GM21515 (cell line): Measurements from ENCODE around the gene HOXA6.

Source experiments
- ATAC-seq: cut with Tn5 transposase; IDR thresholded peaks from one replicate; pipeline ENCODE4 v1.9.1; 2021; ENCODE audit not compliant: unreplicated experiment

Gene HOXA6

DNA sequence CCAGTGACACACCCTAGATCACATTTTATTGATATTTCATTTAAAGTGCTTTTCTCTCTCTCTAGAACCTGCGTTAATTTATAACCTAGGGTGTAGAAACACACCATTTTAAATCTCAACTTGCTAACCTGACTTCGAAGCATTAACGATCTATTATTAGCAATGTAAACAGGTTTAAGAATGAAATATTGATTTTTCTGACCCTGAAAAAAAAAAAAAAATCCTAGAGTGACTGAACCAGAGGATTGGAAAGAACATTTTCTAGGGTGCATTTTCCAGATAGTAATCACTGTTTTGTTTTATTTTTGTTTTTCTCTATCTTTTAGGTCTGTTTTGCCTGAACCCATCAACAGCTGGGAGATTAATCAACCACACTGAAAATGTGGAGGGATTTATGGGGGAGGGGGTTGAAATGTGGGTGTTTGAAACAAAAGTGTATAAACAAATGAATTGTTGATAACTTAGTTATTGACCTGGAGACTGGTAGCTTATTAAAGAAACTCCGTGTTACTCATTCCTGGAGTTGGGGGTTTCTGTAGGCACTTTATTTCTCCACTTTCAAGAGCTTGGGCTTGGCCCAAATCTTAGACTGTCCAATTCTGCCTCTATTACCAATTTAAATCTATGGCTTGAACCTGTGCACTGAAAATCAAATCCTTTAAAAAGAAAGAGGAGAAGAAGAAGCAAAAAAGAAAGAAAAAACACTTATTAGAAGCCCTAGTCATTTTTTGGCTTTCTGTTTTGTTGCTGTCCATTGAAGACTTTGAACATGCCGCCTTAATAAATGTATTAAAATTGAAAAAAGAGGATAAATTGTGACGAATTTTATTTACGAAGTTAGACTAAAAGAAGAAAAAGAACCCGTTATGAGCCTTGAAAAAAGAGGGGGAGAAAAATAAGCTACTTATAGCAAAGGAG lies 47.9 kb downstream of the HOXA6 start:
- no peak for ATAC-seq

DNA sequence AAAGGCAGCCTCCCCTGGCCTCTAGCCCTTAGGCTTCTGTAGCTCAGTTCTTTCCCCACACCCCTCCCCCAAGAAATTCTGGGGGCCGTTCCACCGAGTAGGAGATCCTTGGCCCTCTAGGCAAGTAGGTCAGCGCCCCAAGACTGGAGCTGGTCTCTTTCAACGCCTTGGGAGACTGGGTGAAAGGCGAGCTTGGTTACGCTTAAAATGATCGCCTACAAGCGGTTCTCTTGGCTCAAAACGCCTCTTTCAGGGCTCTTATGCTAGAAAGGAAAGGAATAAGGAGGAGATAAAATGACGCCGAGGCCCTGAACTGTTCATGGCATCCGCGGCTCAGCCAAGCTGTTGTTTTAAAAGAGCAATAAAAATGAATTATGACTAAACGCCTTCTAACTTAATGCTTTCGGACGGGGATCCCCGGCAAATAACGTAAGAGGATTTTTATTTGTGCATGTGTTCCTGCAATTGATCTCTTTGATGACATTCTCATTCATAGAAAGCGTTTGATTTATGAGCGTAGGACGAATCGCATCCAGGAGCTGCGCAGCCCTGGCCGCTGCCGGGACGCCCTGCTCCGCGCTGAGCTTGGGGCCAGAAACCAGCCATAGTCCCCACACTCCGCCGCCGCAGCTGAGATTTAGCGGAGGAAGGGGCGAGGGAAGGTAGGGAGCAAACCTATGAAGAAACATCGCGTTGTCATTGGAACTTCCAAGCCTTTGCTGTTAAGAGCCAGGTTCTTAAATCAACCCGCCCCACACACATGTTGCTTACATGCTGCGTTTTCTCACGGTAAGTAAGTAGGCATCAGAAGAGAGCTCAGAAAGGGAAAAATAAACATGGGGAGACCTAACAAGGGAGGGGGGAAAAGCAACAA lies 48.8 kb downstream of the HOXA6 start:
- ATAC-seq = no peak

- no peak for ATAC-seq
Measured at GRCh38 chr7:27097686-27098577, 49.6 kb downstream of the HOXA6 start.

GRCh38 chr7:27096768-27097514 lies 50.6 kb downstream of the HOXA6 start:
- no peak for ATAC-seq

DNA sequence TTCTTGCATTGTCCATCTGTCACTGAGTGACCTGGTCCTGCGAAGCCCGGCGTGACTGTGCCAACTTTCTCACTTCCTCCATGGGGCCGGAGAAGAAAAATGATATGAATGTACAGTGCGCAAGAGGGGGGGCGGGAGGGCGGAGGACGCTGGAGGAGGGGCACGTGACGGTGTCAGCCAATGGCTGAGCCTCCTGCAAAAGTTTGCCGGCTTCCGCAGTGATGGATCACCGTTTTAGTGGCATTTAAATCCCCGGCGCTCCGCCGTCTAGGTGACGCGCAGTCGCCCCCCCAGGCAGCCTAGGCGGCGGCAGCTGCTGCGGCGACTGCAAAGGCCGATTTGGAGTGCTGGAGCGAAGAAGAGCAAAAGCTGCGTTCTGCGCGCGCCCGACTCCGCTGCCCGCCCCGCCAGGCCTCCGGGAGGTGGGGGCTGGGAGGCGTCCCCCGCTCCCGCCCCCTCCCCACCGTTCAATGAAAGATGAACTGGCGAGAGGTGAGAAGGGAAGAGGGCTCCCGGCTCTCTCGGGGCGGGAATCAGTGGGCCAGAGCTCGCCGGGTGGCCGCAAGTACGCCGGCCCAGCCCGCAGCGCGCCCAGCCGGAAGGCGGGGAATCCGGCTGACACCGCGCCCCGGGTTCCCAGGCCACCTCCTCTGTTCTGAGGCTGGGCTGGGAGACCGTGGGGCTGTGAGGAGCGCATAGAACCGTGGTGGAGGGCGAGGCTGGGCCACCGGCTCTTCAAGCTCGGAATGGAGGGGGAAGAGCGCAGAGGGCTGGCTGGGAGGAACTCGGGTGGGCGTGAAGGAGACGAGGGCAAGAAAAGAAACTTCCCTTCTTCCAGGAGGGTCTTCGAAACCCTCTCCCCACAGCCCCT lies 51.4 kb downstream of the HOXA6 start, which contains the start of gene HOXA1:
HOXA1 (minus strand) TSS at position 104 of the 871 bp plus-strand sequence; CDS start at position 16, 88 bp downstream.
- ATAC-seq = peak; percentile 91
